Measurements from ENCODE around the gene NUBPL.

DNA sequence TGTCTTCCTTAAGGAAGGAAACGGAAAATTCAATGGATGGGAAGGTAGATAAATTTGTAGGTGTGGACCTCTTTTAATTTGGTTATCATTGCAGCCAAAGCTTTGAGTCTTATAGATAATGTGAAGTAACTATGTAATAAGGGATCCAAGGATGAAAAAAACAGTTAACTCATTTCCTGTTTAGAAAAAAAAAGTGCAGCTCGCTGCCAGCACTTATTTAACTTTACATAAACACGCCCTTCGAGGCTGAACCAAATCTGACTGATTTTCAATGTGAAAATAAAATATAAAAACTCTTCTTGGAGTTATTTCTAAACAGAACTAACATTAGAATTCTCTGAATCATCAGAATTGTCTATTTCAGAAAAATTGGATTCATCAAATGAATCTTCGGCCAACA is 7.0 kb downstream of the NUBPL start:
- TF ChIP-seq, protein P1, sequence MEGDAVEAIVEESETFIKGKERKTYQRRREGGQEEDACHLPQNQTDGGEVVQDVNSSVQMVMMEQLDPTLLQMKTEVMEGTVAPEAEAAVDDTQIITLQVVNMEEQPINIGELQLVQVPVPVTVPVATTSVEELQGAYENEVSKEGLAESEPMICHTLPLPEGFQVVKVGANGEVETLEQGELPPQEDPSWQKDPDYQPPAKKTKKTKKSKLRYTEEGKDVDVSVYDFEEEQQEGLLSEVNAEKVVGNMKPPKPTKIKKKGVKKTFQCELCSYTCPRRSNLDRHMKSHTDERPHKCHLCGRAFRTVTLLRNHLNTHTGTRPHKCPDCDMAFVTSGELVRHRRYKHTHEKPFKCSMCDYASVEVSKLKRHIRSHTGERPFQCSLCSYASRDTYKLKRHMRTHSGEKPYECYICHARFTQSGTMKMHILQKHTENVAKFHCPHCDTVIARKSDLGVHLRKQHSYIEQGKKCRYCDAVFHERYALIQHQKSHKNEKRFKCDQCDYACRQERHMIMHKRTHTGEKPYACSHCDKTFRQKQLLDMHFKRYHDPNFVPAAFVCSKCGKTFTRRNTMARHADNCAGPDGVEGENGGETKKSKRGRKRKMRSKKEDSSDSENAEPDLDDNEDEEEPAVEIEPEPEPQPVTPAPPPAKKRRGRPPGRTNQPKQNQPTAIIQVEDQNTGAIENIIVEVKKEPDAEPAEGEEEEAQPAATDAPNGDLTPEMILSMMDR (IDR thresholded peaks at IDR 0.05), result no peak
- no peak for TF ChIP-seq POLR2A (IDR thresholded peaks at IDR 0.05)

Data from lower leg skin (tissue), 3 donors.